Measurements from ENCODE around the gene FRMD5. TPM values are rescaled to one million over a fixed set of nuclear protein-coding genes. Genes with fewer than 3 reads are reported as not detected.

Gene FRMD5
- total and polyA plus RNA-seq, 3 experiments from 2014 or later: 0.28 to 0.44 (median 0.37) TPM

DNA sequence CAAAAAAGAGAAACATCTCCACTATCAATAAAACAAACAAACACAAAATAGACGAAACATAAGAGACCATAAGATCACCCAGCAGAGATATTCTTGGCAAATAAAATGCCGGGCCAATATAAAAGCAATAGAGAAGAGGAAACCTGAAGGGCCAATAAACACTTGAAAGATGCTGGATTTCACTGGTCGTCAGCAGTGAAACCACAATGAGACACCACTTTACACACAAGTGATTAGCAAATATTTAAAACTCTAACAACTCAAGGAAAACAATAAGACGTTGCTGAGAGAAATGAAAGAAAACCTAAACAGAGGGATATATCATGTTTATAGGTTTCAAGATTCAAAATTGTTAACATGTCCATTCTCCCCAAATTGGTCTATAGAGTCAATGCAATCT, 219.7 kb downstream of the FRMD5 start:
- CTCF ChIA-PET: no interaction called here
- DNase-seq: no peak
- Mint-ChIP-seq H3K4me3 (no peak overlapping the region), H3K36me3 (peaks cover 0 to 3% (median 0%) of the 10 kb centered on the region in 3 donors), H3K27me3 (peaks cover 4 to 12% of the 10 kb centered on the region in 2 donors), H3K27ac (no peak overlapping the region), H3K9me3 (peaks cover 3 to 11% (median 9%) of the 10 kb centered on the region in 5 donors), H3K4me1 (peaks cover 12 to 36% (median 16%) of the 10 kb centered on the region in 3 donors)
- POLR2A ChIA-PET: no interaction called here
- Histone ChIP-seq H3K9me3 (ENCODE audit: low read length) (no peaks in the 10 kb centered on the region), H3K27me3 (ENCODE audit: insufficient read depth, low read length, poor library complexity, severe bottlenecking) (no peaks in the 10 kb centered on the region), H3K4me1 (ENCODE audit: insufficient read depth, low read length) (peaks cover 5% of the 10 kb centered on the region), H3K27ac (ENCODE audit: low read depth, low read length) (no peak overlapping the region), H3K4me3 (ENCODE audit: low read length) (no peak overlapping the region), H3K36me3 (ENCODE audit: insufficient read depth, low read length) (no peaks in the 10 kb centered on the region)

DNA sequence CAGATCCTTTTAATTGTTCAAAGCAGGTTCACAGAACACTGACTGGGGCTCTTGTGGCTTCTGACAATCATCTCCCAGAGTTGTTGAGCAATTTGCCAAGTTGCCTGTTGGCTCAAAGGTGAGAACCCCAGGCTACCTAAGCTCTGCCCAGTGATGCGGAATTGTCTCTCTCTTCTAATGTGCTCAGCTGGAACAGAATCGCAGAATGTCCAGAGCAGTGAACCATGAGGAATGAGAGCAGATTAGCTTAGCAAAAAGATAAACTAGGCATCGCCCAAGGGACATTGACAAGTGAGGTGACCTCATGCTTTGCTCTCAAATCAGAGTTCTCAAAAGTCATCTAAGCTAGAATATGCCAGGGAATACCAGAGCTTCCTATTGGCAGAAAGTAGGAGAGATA, 220.2 kb downstream of the FRMD5 start:
- no peaks in the 10 kb centered on the region for H3K27me3 ChIP-seq (ENCODE audit: insufficient read depth, low read length, poor library complexity, severe bottlenecking)
- H3K27ac ChIP-seq (ENCODE audit: low read depth, low read length): no peak overlapping the region
- no peak overlapping the region for H3K4me3 ChIP-seq (ENCODE audit: low read length)
- H3K9me3 Mint-ChIP-seq: peaks cover 3 to 11% (median 9%) of the 10 kb centered on the region in 5 donors
- ChIA-PET CTCF (no interaction called here), POLR2A (no interaction called here)
- peaks cover 12 to 36% (median 16%) of the 10 kb centered on the region in 3 donors for H3K4me1 Mint-ChIP-seq
- no peaks in the 10 kb centered on the region for H3K36me3 ChIP-seq (ENCODE audit: insufficient read depth, low read length)
- H3K27ac Mint-ChIP-seq: no peak overlapping the region
- no peak for DNase-seq
- H3K4me1 ChIP-seq (ENCODE audit: insufficient read depth, low read length): peaks cover 5% of the 10 kb centered on the region
- H3K4me3 Mint-ChIP-seq: no peak overlapping the region
- H3K36me3 Mint-ChIP-seq: peaks cover 0 to 3% (median 0%) of the 10 kb centered on the region in 3 donors
- H3K27me3 Mint-ChIP-seq: peaks cover 4 to 12% of the 10 kb centered on the region in 2 donors
- H3K9me3 ChIP-seq (ENCODE audit: low read length): no peaks in the 10 kb centered on the region

DNA sequence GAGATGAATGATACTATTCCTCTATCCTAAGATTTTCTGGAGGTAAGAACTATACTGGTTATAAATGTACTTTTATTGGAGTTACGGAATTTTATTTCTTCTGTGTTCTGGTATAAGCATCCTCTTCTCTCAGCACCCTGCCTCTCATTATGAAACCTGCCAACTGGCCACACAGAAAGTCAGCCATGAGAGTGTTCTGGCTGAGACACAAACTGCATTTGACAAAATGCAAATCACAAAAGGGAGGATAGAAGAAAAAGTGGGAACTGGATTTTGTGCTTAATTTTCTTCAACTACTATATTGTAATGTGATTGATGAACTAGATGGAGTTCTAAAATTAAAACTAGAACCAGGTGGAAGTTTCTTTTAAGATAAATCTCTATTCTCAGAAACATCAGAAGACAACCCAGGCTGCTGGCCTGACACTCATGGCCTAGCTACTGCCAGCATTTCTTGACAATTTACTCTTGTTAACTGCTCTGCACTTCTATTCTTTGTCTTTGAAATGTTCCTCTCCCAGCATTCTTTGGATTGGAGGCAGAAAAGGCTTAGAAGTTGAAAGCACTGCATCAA, 225.2 kb downstream of the FRMD5 start:
- no peak overlapping the region for H3K27ac Mint-ChIP-seq
- H3K36me3 Mint-ChIP-seq: no peaks in the 10 kb centered on the region
- H3K9me3 Mint-ChIP-seq: no peaks in the 10 kb centered on the region
- Histone ChIP-seq H3K4me3 (ENCODE audit: low read length) (no peak overlapping the region), H3K4me1 (ENCODE audit: insufficient read depth, low read length) (no peaks in the 10 kb centered on the region), H3K27me3 (ENCODE audit: insufficient read depth, low read length, poor library complexity, severe bottlenecking) (no peaks in the 10 kb centered on the region), H3K36me3 (ENCODE audit: insufficient read depth, low read length) (no peaks in the 10 kb centered on the region), H3K9me3 (ENCODE audit: low read length) (no peaks in the 10 kb centered on the region), H3K27ac (ENCODE audit: low read depth, low read length) (no peak overlapping the region)
- ChIA-PET POLR2A (no interaction called here), CTCF (no interaction called here)
- H3K27me3 Mint-ChIP-seq: peaks cover 4 to 9% of the 10 kb centered on the region in 2 donors
- H3K4me3 Mint-ChIP-seq: no peak overlapping the region
- H3K4me1 Mint-ChIP-seq: peaks cover 0 to 9% (median 3%) of the 10 kb centered on the region in 3 donors
- no peak for DNase-seq

DNA sequence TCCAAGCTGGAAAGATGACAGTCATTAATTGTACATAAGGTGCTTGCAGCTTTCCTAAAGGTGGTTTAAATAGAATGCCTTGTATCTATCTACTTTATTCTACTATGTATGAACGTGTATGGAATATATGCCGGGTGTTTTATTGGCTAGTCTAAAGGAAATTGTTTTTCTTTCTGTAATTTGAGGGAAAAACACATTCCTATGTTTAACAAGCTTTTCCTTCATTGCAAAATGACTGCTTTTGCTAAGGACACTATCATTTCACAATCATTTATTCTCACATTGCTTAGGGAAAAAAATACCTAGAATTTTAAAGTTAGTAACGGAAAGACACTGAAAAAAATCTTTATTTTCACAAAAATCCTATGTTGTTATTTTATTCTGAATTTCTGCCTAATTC, 226.5 kb downstream of the FRMD5 start:
- Mint-ChIP-seq H3K27me3 (peaks cover 4 to 9% of the 10 kb centered on the region in 2 donors), H3K4me1 (peaks cover 0 to 4% (median 0%) of the 10 kb centered on the region in 3 donors), H3K4me3 (no peak overlapping the region), H3K27ac (no peak overlapping the region), H3K9me3 (peaks cover 0 to 2% (median 0%) of the 10 kb centered on the region in 5 donors), H3K36me3 (no peaks in the 10 kb centered on the region)
- H3K27ac ChIP-seq (ENCODE audit: low read depth, low read length): no peak overlapping the region
- H3K36me3 ChIP-seq (ENCODE audit: insufficient read depth, low read length): no peaks in the 10 kb centered on the region
- no peak for DNase-seq
- no peak overlapping the region for H3K4me3 ChIP-seq (ENCODE audit: low read length)
- ChIA-PET CTCF (no interaction called here), POLR2A (no interaction called here)
- H3K9me3 ChIP-seq (ENCODE audit: low read length): no peaks in the 10 kb centered on the region
- no peaks in the 10 kb centered on the region for H3K27me3 ChIP-seq (ENCODE audit: insufficient read depth, low read length, poor library complexity, severe bottlenecking)
- H3K4me1 ChIP-seq (ENCODE audit: insufficient read depth, low read length): no peaks in the 10 kb centered on the region

DNA sequence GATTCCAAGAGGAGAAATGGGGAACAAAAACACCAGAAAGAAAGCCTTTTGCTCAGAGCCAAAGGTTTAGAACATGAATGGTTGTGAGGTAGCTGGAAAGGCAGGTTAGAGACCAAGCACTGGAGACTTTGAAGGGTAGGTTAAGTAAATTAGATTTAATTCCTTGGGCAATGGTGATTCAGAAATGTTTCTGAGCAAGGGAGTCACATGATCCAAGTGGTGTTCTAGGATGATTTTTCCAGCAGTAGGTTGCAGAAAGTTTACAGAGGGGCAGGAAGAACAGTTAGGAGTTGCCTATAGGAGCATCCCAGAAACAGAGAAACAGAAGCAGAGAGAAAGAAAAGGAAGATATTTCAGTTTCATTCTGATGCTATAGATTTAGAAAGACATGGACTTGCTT, 228.4 kb downstream of the FRMD5 start:
- Mint-ChIP-seq H3K27ac (no peak overlapping the region), H3K9me3 (peaks cover 0 to 2% (median 0%) of the 10 kb centered on the region in 5 donors), H3K4me1 (no peaks in the 10 kb centered on the region), H3K27me3 (peaks cover 0 to 4% of the 10 kb centered on the region in 2 donors), H3K4me3 (no peak overlapping the region), H3K36me3 (no peaks in the 10 kb centered on the region)
- ChIA-PET POLR2A (no interaction called here), CTCF (no interaction called here)
- Histone ChIP-seq H3K27me3 (ENCODE audit: insufficient read depth, low read length, poor library complexity, severe bottlenecking) (no peaks in the 10 kb centered on the region), H3K27ac (ENCODE audit: low read depth, low read length) (no peak overlapping the region), H3K4me1 (ENCODE audit: insufficient read depth, low read length) (no peaks in the 10 kb centered on the region), H3K4me3 (ENCODE audit: low read length) (no peak overlapping the region), H3K9me3 (ENCODE audit: low read length) (no peaks in the 10 kb centered on the region), H3K36me3 (ENCODE audit: insufficient read depth, low read length) (no peaks in the 10 kb centered on the region)
- DNase-seq: no peak

DNA sequence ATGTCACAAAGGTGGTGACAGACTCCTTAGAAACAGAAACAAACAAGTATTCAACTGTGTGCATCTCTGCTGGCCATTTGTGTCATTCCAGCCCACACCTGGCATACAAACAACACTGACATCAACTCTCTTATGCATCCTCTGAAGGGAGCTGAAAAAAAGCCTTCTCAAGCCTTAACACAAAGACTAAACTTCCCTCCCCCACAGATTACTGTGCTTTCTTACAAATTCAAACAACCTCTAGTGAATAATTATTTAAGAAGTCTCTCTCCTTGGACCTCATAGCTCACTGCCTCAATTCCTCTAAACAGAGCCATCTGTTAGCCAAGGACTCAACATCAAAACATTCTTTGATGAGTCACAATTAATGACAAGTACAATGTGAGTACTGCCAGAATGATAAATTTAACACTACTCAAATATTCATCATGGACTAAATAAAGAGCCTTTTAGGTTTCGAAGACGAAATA, 236.2 kb downstream of the FRMD5 start:
- no peaks in the 10 kb centered on the region for H3K9me3 ChIP-seq (ENCODE audit: low read length)
- Mint-ChIP-seq H3K27me3 (peaks cover 13 to 31% of the 10 kb centered on the region in 2 donors), H3K4me1 (no peaks in the 10 kb centered on the region), H3K36me3 (peaks cover 0 to 3% (median 0%) of the 10 kb centered on the region in 3 donors), H3K4me3 (no peak overlapping the region), H3K27ac (no peak overlapping the region), H3K9me3 (peaks cover 0 to 2% (median 0%) of the 10 kb centered on the region in 5 donors)
- no peak for DNase-seq
- CTCF ChIA-PET: no interaction called here
- no peak overlapping the region for H3K4me3 ChIP-seq (ENCODE audit: low read length)
- no peaks in the 10 kb centered on the region for H3K4me1 ChIP-seq (ENCODE audit: insufficient read depth, low read length)
- no peaks in the 10 kb centered on the region for H3K27me3 ChIP-seq (ENCODE audit: insufficient read depth, low read length, poor library complexity, severe bottlenecking)
- POLR2A ChIA-PET: no interaction called here
- no peak overlapping the region for H3K27ac ChIP-seq (ENCODE audit: low read depth, low read length)
- no peaks in the 10 kb centered on the region for H3K36me3 ChIP-seq (ENCODE audit: insufficient read depth, low read length)

DNA sequence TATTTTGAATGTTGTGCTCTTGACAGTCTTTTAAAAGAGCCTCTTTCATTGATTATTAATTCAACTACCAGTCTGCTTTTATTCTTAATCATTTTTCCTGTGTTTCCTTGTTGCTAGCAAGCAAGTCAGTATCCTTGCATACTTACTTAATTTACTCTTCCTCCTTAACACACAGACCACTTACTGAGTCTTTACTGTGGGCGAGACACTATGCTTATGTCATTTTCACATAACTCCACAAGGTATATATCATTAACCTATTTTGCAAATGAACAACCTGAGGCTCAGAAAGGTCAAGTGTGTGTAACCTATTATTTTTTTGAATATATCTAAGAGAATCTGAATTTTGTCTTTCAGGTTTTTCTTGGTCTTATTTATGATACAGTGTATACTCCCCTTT, 237.3 kb downstream of the FRMD5 start:
- H3K27me3 Mint-ChIP-seq: peaks cover 13 to 35% of the 10 kb centered on the region in 2 donors
- no peak for DNase-seq
- H3K4me3 Mint-ChIP-seq: no peak overlapping the region
- peaks cover 0 to 6% (median 0%) of the 10 kb centered on the region in 3 donors for H3K4me1 Mint-ChIP-seq
- Histone ChIP-seq H3K36me3 (ENCODE audit: insufficient read depth, low read length) (no peaks in the 10 kb centered on the region), H3K4me1 (ENCODE audit: insufficient read depth, low read length) (no peaks in the 10 kb centered on the region), H3K27me3 (ENCODE audit: insufficient read depth, low read length, poor library complexity, severe bottlenecking) (no peaks in the 10 kb centered on the region), H3K9me3 (ENCODE audit: low read length) (no peaks in the 10 kb centered on the region), H3K4me3 (ENCODE audit: low read length) (no peak overlapping the region), H3K27ac (ENCODE audit: low read depth, low read length) (no peak overlapping the region)
- ChIA-PET CTCF (no interaction called here), POLR2A (no interaction called here)
- H3K36me3 Mint-ChIP-seq: peaks cover 0 to 3% (median 0%) of the 10 kb centered on the region in 3 donors
- no peak overlapping the region for H3K27ac Mint-ChIP-seq
- H3K9me3 Mint-ChIP-seq: peaks cover 0 to 2% (median 0%) of the 10 kb centered on the region in 5 donors

DNA sequence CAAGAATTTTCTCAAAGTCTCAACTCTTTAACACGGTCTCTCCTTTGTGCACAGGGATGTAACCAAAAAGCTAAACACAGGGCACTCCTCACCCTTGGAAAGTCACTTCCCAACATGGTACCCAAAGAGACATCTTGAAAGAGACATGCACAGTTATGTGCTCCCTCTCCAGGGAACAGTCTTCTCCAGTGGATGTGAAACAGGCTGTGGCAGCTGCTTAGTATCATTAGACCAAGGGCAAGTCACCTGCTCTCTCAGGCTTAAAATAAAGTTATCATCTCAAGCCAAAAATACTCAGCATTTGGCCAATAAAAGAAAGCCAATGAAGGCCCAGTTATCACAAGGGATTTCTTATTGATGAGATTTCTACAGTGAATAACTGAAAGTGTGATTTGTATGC, 239.9 kb downstream of the FRMD5 start:
- Mint-ChIP-seq H3K9me3 (no peaks in the 10 kb centered on the region), H3K27ac (no peak overlapping the region), H3K4me1 (peaks cover 0 to 6% (median 0%) of the 10 kb centered on the region in 3 donors), H3K36me3 (peaks cover 0 to 3% (median 0%) of the 10 kb centered on the region in 3 donors), H3K4me3 (no peak overlapping the region), H3K27me3 (peaks cover 9 to 30% of the 10 kb centered on the region in 2 donors)
- Histone ChIP-seq H3K27me3 (ENCODE audit: insufficient read depth, low read length, poor library complexity, severe bottlenecking) (no peaks in the 10 kb centered on the region), H3K36me3 (ENCODE audit: insufficient read depth, low read length) (no peaks in the 10 kb centered on the region), H3K9me3 (ENCODE audit: low read length) (no peaks in the 10 kb centered on the region), H3K4me3 (ENCODE audit: low read length) (no peak overlapping the region), H3K4me1 (ENCODE audit: insufficient read depth, low read length) (no peaks in the 10 kb centered on the region), H3K27ac (ENCODE audit: low read depth, low read length) (no peak overlapping the region)
- POLR2A ChIA-PET: no interaction called here
- DNase-seq: no peak
- CTCF ChIA-PET: no interaction called here
